Brain pericyte (primary cell): Measurements from ENCODE around the gene FGB.
"Not testable (repeated sequence)": the region's sequence is repeated elsewhere in the genome, so short reads cannot be mapped to it uniquely, and the experiment has no call there.

ENCODE experiments used
- DNase-seq: peaks from one replicate; pipeline ENCODE4 v3.0.0-alpha.2; 2012; ENCODE audit warnings: low read depth, low spot score

FGB gene

DNA sequence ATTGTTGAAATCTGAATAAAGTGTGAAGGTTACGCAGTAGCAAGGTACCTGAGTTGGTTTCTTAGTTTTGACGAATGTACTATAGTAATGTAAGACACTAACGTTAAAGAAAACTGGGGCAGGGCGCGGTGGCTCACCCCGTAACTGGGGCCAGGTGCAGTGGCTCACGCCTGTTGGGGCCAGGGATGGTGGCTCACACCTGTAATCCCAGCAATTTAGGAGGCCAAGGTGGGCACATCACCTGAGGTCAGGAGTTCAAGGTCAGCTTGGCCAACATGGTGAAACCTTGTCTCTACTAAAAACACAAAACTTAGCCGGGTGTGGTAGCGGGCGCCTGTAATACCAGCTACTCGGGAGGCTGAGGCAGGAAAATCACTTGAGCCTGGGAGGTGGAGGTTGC, 34.5 kb downstream of the FGB start:
- DNase-seq: not testable (repeated sequence)

DNA sequence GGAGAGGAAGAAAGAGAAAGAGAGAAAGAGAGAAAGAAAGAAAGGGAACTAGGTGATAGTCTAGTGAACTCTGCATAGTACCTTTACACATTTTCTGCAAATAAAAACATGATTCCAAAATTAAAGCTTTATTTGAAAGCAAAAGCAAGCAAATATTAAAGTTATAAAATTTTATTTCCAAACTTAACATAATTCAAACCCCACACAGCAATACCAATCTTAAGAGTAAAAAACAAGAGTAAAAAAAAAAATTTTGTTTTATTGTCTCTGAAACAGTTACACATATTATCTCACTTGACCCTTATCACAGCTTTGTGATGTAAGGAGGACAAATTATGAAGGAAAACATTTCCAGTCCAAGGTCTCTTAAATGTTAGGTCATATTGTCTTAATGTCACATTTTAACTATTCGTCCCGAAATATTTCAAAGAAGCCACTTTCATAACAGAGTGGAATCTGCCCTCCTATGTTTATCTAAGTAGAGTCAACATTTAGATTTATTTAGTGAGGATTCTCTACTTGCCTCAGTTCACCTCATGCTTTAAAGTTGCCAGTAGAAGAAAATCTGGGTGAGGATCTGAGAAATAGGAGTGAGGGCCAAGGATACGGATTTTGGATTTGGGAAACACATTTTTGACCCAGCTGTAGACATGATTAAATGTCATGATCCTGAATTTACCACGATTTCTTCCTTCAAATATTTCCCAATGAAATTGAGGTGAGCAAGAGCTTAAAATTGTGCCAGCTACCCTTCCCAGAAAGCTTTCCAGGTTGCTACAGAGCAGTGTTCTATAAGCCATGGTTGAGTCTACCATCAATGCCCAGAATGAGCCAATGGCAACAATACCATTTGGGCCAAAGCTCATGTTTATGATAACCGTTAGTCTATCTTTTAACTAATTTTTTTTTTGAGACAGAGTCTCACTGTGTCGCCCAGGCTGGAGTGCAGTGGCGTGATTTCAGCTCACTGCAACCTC, 35.3 kb downstream of the FGB start:
- DNase-seq: no peak

DNA sequence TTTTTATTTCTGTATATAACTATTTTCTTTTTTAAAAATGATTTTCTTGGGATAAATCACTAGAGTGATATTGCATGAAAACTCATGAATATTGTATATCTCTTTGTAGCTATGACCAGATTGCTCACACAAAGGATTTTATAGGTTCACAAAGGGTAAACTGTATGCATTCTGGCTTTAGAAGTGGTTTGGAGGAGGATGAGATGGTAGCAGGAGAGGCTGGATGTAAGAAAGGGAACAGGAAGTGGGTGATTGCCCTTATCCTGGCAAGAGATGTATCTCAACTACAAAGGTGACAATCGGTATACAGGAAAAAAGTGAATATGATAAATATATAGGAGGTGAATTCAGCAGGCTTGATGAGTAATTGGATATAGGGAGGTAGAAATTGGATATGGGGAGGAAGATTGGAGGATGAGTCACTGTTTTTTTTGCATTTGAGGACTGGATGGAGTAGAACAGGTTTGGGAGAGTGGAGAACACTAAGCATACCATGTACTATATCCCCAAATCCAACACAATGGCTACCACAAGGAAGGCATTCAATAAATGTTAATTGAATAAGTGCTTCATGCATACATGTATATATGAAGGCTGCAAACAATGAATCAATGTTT, 39.7 kb downstream of the FGB start:
- DNase-seq: no peak

DNA sequence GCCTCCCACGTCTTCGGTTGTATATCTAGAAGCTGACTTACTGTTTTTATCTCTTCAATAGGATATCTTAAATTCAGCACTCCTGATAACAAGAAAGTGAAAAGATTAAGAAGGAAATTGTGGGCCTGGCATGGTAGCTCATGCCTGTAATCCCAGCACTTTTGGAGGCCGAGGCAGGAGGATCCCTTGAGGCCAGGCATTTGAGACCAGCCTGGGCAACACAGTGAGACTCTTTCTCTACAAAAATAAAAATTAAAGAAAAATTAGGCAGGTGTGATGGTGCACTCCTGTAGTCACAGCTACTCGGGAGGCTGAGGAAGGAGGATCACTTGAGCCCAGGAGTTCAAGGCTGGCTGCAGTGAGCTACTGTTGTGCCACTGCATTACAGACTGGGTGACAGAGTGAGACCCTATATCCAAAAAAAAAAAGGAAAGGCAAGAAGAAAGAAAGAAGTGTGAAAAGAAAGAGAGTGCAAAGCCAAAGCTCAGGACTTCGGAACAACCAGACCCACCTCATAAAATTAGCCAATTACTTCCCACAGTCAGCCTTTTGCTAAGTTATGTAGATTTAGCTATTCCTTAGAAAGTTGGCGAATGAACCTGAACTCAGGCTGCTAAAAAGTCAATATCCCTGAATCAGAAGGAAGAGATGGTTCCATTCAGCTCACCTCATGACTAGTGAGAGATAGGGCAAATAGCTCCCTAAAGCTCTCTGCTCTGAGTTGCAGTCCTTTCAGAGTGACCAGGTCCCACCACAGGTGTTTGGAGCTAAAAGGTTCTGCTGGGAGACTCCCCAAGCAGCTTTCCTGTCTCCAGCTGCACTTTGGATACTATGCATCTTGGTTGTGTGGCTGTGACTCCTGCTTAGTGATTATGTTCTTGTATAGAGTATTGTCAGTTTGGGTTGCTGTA, 40.5 kb downstream of the FGB start:
- DNase-seq: no peak

DNA sequence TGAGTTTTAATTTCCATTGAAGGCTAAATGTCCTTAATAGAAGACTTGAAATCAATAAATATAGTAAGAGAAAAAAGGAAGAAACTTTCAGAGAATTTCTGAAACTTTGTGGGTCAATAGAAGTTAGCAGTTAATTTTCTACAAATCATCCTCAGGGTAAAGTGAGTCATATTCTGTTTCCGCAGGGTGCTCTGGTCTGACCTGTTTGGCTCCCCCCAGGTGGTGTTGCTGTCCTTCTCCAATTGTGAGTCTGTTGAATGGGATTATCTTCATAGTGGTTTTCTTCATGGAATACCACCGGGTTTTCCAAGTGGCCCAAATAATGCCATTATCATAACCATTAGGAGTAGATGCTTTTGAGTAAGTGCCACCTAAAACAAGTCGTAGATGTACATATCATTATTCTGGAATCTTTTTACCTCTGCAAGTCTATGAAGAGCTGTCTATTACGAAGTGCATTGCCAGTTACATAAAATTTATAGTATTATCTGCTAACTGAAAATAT, 41.9 kb downstream of the FGB start:
- no peak for DNase-seq

DNA sequence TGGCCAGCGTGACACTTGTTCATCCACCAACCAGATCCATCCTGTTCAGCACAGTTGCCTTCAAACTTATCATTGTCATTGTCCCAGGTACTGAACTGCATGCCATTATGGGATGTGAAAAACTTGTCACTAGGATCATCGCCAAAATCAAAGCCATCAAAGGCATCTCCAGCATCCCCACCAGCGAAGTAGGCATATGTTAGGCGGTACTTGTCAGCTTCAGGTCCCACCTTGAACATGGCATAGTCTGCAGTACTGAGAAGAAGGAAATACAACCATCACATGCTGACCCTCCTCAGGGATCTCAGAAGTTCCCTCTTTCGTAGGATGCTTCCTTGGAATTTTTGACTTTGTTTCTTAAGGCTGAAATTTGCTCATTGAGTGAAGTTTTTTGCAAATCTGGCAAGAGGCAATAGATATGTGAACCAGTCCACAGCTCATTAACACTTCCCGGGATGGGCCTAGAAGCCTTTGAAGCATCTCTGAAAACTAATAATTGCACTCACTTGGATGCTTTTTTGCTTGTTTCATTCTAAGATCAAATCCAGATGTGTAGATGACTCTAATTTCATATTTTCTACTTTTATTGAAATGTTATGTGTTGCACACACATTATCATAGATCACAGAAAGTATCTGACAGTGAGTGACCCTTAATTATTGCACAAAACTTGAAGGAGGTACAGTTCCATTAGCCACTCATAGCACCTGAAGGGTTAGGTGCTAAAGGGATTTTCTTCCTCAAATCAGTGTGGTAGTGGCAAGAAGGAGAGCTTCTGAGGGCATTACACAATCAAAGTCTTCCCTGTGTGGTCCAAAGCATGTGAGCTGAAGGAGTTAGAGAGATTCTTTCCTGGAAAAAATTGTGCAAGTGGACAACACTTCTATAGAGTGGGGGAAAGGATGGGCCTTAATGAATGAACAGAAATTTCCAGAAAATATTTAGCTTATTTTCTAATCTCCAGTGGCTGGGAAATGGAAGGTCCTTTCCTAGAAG, 44.2 kb downstream of the FGB start:
- no peak for DNase-seq

DNA sequence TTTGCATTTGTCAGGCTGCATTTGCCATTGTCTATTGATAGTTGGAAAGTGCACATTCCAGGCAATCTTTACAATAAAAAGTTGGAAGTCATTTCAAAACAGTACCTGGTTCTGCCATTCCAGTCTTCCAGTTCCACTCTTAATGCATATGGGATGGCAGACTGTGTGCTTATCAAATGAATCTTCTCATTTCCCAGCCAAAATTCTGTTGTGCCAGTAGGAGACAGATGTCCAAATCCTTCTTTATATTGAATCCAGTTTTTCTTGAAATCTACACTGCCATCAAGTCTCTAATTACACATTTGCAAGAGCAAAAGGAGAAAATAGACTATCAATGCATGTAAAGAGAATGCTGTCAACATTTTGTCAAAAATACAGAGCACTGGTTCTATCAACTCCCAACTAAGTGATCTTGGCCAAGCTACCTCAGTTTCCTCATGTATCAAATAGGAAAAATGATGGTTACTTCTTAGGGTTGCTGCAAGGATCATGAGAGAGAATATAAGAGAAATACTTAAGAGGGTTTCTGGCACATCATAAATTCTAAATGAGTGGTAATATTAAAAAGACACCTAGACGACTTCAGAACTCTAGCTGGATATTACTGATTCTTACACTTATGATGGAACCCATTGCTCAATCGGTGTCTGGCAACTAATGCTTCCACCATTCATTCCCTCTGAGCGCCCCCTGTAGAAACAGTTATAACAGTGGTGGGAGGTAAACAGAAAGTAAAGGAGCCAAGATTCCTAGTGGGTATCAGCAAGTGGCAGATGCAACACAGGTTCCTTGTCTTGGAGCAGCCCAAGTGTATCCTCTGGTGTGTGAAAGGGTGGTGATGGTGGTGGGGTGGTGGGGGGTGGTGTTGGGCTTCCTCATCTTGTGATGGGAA, 45.8 kb downstream of the FGB start:
- no peak for DNase-seq

DNA sequence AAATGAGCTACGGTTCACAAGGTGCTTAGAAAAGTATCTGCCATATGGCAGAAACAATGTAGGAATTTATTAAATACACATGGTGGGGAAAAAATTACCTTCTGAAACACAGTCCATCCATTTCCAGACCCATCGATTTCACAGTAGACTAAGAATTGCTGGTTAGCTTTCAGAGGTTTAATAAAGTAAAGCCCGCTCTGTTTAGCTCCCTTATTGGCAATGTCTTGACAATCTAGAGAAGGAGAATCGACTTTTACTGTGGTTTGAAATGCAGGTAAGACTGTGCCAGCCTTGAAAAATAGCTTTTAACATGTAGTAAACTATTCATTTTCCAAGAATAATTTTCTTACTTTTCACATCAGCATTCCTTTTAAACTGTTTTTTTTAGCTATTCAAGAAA, 46.7 kb downstream of the FGB start:
- DNase-seq: no peak

DNA sequence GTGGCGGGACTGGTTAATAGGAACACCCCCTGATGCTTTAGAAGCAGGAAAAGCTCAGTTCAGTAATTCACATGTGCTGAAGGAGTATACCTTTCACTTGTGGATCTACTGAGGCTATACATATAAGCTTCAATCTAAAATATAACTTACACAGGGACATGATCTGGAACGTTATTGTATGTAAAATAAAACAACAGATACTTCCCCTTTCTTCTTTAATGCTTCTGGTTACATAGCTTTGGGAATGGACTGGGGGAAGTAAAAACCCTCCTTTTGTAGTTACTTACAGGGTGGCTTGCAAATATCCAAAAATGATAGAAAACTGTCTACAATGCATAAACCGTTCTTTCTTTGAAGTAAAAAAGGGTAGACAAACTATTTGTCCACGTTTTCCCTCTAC, 47.8 kb downstream of the FGB start:
- DNase-seq: no peak

DNA sequence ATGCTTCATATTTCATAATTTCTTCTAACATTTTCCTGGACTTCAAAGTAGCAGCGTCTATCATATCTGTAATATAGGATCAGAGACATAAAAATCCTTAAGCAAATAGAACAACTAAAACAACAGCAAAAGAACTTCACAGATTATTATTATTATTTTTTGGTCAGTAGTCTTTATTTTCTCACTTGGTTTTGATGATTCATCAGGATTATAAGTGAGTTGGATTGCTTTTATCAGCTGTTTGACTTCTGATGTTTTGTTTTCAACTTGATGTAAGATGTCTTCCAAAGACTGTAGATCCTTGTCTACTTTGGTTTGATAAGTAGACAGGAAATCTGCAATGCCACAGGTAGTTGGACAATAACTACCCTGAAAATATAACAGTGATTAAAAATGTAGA, 49.0 kb downstream of the FGB start:
- DNase-seq: no peak

DNA sequence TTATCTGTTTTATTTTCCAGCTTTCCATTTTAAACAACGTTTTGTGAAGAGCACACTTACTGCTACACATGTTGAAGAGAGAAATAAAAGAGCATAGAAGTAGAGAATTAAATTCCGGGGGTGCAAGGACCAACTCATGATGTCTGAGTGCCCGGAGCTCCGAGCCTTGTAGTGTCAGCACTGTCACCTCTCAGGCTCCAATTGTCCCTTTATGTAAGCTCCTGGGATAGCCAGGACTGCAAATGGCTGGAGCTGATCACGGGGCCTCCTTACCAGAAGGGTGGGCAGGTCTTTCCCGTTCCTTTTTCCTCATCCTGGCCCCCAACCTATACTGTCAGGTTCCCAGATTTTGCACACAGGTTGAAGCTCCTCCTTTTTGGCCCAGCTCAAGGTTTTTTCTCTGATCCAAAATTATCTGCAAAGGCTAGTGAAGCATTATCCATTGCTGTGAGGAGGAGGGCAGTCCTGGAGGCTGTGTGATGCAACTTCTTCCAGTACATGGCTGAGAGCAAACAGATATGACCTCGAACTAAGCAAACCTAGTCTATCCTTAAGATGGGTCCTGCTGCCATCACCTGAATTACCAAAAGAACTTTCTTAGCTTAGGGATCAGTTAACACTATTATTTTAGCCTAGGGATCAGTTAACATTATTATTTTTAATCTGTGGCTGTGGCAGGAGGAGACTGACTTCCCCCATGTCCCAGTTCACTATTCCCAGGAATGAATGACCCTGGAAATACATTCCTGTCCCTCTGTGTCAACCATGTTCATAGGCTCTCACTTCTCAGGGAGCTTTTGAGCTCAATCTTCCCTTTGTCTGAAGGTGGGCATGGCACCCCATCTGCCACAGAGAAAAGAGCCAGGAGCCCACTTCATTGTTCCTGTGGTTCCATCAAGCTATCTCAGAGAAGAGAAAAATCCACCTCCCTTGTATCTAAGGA, 49.9 kb downstream of the FGB start, which contains the start of gene FGG:
Gene FGG, minus strand, starts transcription at position 185 of the 943 bp plus-strand sequence. Its CDS starts 47 bp downstream, at position 138.
- no peak for DNase-seq

DNA sequence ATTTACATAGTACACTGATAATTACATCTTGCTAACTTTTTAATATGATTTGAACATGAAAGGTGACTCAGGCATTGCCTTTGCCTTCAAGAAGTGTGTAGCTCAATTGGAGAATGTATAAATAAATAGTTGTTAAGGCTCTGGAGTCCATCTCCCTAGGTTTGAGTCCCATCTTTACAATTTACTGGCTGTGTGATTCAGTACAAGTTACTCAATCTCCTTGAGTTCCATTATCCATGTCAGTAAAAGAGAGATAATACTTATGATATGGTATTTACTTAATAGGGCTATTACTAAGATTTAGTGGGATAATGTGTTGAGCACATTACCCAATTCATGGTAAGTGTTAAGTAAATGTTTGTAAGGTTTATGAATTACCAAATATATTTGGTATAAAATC, 51.5 kb downstream of the FGB start:
- no peak for DNase-seq

DNA sequence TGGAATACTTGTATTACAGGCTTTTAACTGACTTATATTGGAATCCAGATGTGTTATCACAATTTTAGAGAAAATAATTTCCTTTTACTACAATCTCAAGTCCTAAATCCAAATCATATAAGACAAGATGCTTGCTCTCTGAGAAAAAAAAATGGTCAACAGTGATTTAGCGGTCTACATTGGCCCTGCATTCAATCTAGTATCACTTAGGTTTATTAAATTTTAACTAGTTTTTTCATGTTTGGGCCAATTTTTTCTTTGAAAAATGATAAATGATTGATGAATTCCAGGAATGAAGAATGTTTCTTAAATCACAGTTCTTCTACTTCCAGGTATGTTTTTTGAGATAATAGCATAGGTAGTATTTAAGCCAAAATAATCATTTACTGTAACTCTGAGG, 52.4 kb downstream of the FGB start:
- no peak for DNase-seq

DNA sequence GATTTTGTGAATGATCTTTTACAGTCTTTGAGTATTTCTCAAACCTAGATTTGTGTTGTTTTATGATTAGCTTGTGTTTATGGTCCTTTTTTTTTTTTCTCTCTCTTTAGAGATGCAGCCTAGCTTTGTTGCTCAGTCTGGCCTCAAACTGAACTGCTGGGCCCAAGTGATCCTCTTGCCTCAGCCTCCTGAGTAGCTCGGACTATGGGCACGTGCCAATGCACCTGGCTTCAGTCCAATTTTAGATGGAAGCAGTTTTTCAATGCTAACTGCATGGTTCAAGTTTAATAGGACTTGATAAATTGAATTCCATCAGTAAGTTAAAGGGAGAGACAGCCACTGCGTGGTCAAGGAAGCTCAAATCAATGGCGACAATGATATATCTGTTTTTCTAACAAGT, 53.5 kb downstream of the FGB start:
- DNase-seq: no peak

DNA sequence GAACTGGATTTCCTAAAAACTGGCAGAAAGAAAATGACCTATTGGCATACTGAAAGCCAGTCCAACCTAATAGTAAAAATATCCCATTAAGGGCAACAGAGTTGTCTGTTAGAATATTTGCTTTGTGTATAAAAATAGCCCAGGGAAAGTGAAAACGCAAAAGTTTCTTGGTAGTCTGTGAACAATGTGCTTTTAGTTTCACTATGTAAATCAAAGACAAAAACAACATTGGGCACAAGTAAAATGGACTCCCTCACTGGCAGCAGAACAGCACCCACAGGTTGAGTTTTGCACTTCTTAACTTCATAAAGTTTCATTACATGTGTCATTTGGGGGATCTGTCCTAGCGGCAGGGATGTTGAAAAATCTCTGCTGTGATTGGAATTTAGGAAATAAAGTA, 53.9 kb downstream of the FGB start:
- no peak for DNase-seq

DNA sequence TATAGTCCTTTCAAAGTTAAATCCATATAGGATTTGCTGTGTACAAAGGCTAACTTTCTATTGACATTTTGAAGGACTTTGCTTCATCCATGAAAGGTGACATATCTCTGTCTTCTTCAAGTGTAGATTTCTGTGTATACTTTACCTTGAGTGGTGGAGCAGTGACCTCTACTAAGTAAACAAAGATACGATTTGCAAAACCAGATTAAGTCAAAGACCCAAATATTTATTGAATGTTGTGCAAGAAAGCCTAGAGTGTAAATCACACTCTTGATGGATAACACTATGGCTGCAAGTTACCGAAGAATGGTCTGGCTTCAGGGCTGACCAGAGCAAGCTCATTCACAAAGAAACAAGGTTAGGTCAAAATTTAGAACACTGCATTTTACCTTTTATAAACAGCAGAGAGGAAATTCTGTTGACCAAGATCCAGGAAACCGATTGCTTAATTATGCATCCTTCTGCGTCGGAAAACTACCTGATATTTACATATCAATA, 55.1 kb downstream of the FGB start:
- DNase-seq: no peak

DNA sequence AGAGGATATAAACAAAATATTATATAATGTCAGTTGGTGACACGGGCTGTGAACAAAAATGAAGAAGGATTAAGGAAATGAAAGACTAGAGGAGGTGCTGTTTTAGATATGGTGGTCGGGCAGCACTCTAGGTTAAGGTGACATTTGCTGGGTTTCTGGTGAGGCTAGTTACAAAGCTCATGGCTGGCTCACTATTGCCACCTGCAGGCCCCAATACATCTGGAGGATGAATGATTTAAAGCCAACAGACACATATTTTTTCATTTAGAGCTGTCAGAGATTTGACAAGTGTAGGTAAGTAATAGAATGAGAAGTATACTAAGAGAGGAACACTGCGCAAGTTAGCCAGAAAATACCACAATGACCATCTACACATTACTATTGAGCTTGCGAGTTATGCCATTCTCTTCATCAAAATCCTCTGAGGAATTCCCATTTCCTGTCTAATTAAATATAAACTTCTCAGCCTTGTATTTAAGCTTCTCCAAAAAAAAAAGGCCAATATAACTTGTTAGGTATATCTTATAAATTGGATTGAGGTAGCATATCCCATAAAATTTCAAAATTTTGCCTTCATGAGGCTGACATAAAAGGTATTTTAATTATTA, 56.0 kb downstream of the FGB start:
- DNase-seq: no peak

DNA sequence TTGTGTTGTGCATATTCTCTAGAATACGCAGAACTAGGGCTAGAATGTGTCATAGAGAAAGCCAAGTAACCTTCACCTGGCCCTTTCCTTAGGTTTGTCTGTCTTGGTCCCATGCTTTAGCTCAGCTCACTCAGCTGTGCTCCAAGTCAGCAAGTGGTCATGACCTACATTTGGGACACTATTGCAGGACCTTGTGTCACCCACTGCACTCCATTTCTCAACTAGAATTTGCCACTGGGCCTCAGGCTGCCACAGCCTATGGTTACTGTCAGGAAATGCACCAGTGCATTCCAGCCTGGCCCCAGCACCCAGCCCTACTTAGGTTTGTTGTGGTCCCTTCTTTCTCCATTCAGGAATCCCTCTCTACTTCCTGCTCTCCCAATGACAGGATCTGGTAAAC, 57.3 kb downstream of the FGB start:
- DNase-seq: no peak
